Nephron (organoid): ENCODE data around the gene CYTH2.
"Not testable (repeated sequence)": the region's sequence is repeated elsewhere in the genome, so short reads cannot be mapped to it uniquely, and the experiment has no call there.

Source experiments
- H3K27ac Mint-ChIP-seq, 3 experiments: 2 replicates each; pipeline ENCODE4 v1.8.0; 2020; ENCODE audit warnings: mixed read lengths in 3 of 3, mild to moderate bottlenecking in 2 of 3, moderate library complexity in 1 of 3
- H3K27me3 Mint-ChIP-seq: 2 replicates; pipeline ENCODE4 v1.8.0; 2021; ENCODE audit warnings: low read depth, mild to moderate bottlenecking, moderate library complexity, mixed read lengths
- H3K36me3 Mint-ChIP-seq: 2 replicates; pipeline ENCODE4 v1.8.0; 2020; ENCODE audit warnings: low read depth, mixed read lengths
- H3K4me1 Mint-ChIP-seq: 2 replicates; pipeline ENCODE4 v1.8.0; 2020; ENCODE audit warnings: mixed read lengths
- H3K4me3 Mint-ChIP-seq, 3 experiments: 2 replicates each; pipeline ENCODE4 v1.8.0; 2020; ENCODE audit warnings: mild to moderate bottlenecking in 3 of 3, mixed read lengths in 3 of 3, moderate library complexity in 2 of 3
- H3K9me3 Mint-ChIP-seq: 2 replicates; pipeline ENCODE4 v1.8.0; 2020; ENCODE audit warnings: mixed read lengths
- CTCF ChIP-seq, 3 experiments: fragments of 200-600 bp; sonication (generic); IDR thresholded peaks; one replicate each; pipeline ENCODE4 v1.5.0; 2021; ENCODE audit warnings: antibody characterized with exemption in 3 of 3; ENCODE audit not compliant: unreplicated experiment in 3 of 3

Gene CYTH2

GRCh38 chr19:48481846-48482639, 12.9 kb downstream of the CYTH2 start:
- H3K4me1 Mint-ChIP-seq, result peaks cover 7% of the 10 kb centered on the region
- peaks cover 24% of the 10 kb centered on the region for H3K36me3 Mint-ChIP-seq
- no peaks in the 10 kb centered on the region for H3K9me3 Mint-ChIP-seq

GRCh38 chr19:48483301-48483700, 14.1 kb downstream of the CYTH2 start:
- H3K9me3 Mint-ChIP-seq, result no peaks in the 10 kb centered on the region
- H3K4me3 Mint-ChIP-seq, result no peak overlapping the region
- TF ChIP-seq CTCF (IDR thresholded peaks at IDR 0.05; ENCODE audit: unreplicated experiment in 3 of 3), result no peak
- H3K4me1 Mint-ChIP-seq, result peaks cover 7% of the 10 kb centered on the region
- peaks cover 7% of the 10 kb centered on the region for H3K27me3 Mint-ChIP-seq
- peak overlapping the region in 1 of 3 experiments; percentile 63 for H3K27ac Mint-ChIP-seq
- peaks cover 24% of the 10 kb centered on the region for H3K36me3 Mint-ChIP-seq

More at GRCh38 chr19:48481846-48482639, 12.9 kb downstream of the CYTH2 start:
- Mint-ChIP-seq H3K4me3 (no peak overlapping the region), H3K27me3 (peaks cover 3% of the 10 kb centered on the region), H3K27ac (peak overlapping the region; percentile 72 to 88 (median 79))
- no peak for TF ChIP-seq CTCF (IDR thresholded peaks at IDR 0.05; ENCODE audit: unreplicated experiment in 3 of 3)

GRCh38 chr19:48484247-48484893, 15.2 kb downstream of the CYTH2 start:
- Mint-ChIP-seq H3K36me3 (peaks cover 19% of the 10 kb centered on the region), H3K27me3 (peaks cover 9% of the 10 kb centered on the region), H3K9me3 (no peaks in the 10 kb centered on the region), H3K4me1 (peaks cover 7% of the 10 kb centered on the region), H3K4me3 (no peak overlapping the region), H3K27ac (peak overlapping the region in 2 of 3 experiments; percentile 17 to 22)
- TF ChIP-seq CTCF (IDR thresholded peaks at IDR 0.05; ENCODE audit: unreplicated experiment in 3 of 3), result no peak

GRCh38 chr19:48484931-48485612, 15.9 kb downstream of the CYTH2 start:
- Mint-ChIP-seq H3K27me3 (peaks cover 15% of the 10 kb centered on the region), H3K27ac (no peak overlapping the region), H3K36me3 (peaks cover 14% of the 10 kb centered on the region), H3K4me1 (peaks cover 7% of the 10 kb centered on the region), H3K9me3 (no peaks in the 10 kb centered on the region), H3K4me3 (no peak overlapping the region)
- TF ChIP-seq CTCF (IDR thresholded peaks at IDR 0.05; ENCODE audit: unreplicated experiment in 3 of 3), result no peak

GRCh38 chr19:48486706-48487105, 17.5 kb downstream of the CYTH2 start:
- H3K9me3 Mint-ChIP-seq, H3K4me1 Mint-ChIP-seq, H3K4me3 Mint-ChIP-seq, H3K36me3 Mint-ChIP-seq, H3K27ac Mint-ChIP-seq: not testable (repeated sequence)
- peaks cover 29% of the 10 kb centered on the region for H3K27me3 Mint-ChIP-seq

GRCh38 chr19:48487544-48487943, 18.4 kb downstream of the CYTH2 start:
- Mint-ChIP-seq H3K27me3 (peaks cover 37% of the 10 kb centered on the region), H3K4me3 (no peak overlapping the region), H3K9me3 (no peaks in the 10 kb centered on the region), H3K27ac (no peak overlapping the region), H3K36me3 (no peaks in the 10 kb centered on the region), H3K4me1 (peaks cover 9% of the 10 kb centered on the region)
- TF ChIP-seq CTCF (IDR thresholded peaks at IDR 0.05; ENCODE audit: unreplicated experiment in 3 of 3), result no peak
